HUES6 (cell line): ENCODE results near the gene RBBP8NL.
A peak's percentile ranks its signal among the peaks of the same experiment; 100 is the strongest.

ENCODE experiments used
- H3K27ac ChIP-seq: 2 replicates; pipeline ENCODE4 v1.7.0; 2013; ENCODE audit warnings: low read depth, mild to moderate bottlenecking, low read length, inconsistent platforms
- H3K27me3 ChIP-seq: 2 replicates; pipeline ENCODE4 v1.6.1; 2013; ENCODE audit warnings: low read length; ENCODE audit not compliant: control insufficient read depth, insufficient read depth
- H3K36me3 ChIP-seq: 2 replicates; pipeline ENCODE4 v1.6.1; 2013; ENCODE audit warnings: low read length; ENCODE audit not compliant: control insufficient read depth, insufficient read depth
- H3K4me1 ChIP-seq: 2 replicates; pipeline ENCODE4 v1.6.1; 2013; ENCODE audit warnings: low read length; ENCODE audit not compliant: control insufficient read depth, insufficient read depth
- H3K4me3 ChIP-seq: 2 replicates; pipeline ENCODE4 v1.5.1; 2013; ENCODE audit warnings: low read depth, low read length
- H3K9ac ChIP-seq: one replicate; pipeline ENCODE4 v1.6.1; 2013; ENCODE audit warnings: mild to moderate bottlenecking, low read length
- H3K9me3 ChIP-seq: 2 replicates; pipeline ENCODE4 v1.6.1; 2013; ENCODE audit warnings: low read depth, low read length; ENCODE audit not compliant: control insufficient read depth, insufficient read depth

Gene RBBP8NL

DNA sequence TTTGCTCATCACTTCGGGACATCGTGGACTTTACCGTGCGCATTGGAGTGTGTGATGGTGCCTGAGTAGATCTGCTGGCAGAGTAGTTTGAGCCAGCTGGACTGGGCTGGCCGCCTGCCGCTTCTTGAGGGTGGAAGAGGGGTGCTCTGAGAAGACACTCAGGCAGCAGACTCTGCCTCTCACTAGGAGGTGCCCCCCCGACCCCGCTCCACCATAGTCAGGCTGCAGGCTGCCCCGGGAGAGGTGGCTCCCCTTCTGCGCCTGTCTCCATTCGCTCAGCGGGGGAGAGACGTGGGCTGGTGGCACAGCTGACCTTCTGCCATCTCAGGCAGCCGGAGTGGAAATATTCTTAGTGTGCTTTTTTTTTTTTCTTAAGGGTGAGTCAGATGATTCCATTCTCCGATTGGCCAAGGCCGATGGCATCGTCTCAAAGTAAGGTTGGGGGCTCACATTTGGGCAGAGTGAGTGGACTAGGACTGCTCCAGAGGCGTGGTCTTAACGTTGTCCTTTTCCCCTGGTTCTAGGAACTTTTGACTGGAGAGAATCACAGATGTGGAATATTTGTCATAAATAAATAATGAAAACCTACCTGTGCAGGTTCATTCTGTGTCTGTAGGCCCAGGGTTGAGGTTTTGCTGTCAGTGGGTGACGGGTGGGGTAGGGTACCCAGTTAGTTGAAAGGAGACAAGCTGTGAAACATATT lies 39.3 kb downstream of the RBBP8NL start:
- Histone ChIP-seq H3K27me3 (no peaks in the 10 kb centered on the region), H3K27ac (no peak overlapping the region), H3K9ac (peak overlapping the region; percentile 91), H3K9me3 (no peaks in the 10 kb centered on the region), H3K4me3 (peak overlapping the region; percentile 83), H3K4me1 (0 out of 2 replicates have a peak, but pooled peaks cover 4% of the 10 kb centered on the region), H3K36me3 (peaks cover 32% of the 10 kb centered on the region)

DNA sequence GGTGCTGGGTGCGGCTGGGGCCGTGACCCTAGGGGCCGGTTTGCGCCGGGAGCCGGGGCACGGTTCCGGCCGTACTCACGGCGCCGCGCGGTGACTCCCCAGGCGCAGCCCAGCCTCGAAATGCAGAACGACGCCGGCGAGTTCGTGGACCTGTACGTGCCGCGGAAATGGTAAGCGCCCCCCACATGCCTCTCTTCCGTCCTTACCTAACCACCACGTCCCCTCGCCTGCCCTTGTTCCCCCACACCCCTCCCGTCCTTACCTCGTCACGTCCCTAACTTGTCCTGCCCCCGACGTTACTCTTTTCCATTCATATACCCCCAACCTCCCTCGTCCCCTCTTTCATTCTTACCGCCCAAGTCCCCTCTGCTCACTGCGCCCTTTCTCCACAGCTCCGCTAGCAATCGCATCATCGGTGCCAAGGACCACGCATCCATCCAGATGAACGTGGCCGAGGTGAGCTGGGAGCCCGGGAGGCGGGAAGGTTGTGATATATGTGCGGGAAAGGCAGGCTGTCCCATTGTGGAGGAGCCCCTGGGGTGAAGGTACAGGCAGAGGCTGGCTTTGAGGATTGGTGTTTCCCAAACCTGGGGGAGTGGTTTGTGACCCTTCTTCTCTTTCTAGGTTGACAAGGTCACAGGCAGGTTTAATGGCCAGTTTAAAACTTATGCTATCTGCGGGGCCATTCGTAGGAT lies 40.0 kb downstream of the RBBP8NL start:
- peaks cover 32% of the 10 kb centered on the region for H3K36me3 ChIP-seq
- no peaks in the 10 kb centered on the region for H3K9me3 ChIP-seq
- H3K27ac ChIP-seq = peak overlapping the region; percentile 82
- H3K4me3 ChIP-seq = peak overlapping the region; percentile 83
- H3K27me3 ChIP-seq = no peaks in the 10 kb centered on the region
- H3K4me1 ChIP-seq = 0 out of 2 replicates have a peak, but pooled peaks cover 6% of the 10 kb centered on the region
- H3K9ac ChIP-seq = peak overlapping the region; percentile 91

DNA sequence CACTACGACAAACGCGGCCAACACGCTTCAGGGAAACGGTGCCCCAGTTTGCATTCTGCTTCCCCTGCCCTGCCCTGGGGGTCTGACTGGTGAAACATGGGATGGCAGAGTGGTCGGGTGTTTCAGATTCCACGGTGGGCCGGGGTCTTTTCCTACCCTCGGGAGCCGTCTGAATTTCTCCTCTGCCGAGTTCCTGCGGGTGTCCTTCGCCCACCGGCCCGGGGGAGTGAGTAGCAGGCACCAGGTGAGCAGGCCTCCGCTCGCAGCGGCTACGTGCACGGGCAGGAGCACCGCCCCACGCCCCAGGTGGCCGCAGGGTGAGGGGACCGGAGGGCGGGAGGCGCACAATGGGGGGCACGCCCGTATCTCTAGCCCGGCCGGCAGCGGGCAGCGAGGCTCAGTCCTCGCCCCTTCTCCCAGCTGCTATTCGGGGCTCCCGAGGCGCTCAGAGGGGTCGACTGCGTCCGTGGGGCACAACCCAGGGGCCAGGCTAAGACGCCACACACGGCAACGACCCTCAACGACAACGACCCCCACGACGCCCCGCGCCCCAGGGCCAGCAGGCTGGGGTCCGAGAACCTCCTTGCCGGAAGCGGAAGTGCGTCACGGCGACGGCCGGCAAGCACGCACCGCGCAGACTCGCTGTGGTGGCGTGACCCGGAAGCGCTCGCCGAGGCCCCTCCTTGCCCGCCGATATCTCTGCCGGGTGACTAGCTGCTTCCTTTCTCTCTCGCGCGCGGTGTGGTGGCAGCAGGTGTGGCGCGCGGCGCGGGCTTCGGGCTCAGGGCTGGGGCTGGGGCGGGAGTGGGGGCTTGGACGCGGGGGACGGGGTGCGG lies 40.7 kb downstream of the RBBP8NL start, which contains the start of gene RPS21:
Gene RPS21 (plus strand): TSS at position 721 of the 836 bp plus-strand sequence. CDS start 236 bp downstream, outside the sequence.
- H3K9me3 ChIP-seq = no peaks in the 10 kb centered on the region
- H3K9ac ChIP-seq = peak within 1 kb of the TSS; percentile 92
- peaks cover 39% of the 10 kb centered on the region for H3K36me3 ChIP-seq
- peak within 1 kb of the TSS; percentile 83 for H3K4me3 ChIP-seq
- 0 out of 2 replicates have a peak, but pooled peaks cover 7% of the 10 kb centered on the region for H3K4me1 ChIP-seq
- no peaks in the 10 kb centered on the region for H3K27me3 ChIP-seq
- peak within 1 kb of the TSS; percentile 82 for H3K27ac ChIP-seq

DNA sequence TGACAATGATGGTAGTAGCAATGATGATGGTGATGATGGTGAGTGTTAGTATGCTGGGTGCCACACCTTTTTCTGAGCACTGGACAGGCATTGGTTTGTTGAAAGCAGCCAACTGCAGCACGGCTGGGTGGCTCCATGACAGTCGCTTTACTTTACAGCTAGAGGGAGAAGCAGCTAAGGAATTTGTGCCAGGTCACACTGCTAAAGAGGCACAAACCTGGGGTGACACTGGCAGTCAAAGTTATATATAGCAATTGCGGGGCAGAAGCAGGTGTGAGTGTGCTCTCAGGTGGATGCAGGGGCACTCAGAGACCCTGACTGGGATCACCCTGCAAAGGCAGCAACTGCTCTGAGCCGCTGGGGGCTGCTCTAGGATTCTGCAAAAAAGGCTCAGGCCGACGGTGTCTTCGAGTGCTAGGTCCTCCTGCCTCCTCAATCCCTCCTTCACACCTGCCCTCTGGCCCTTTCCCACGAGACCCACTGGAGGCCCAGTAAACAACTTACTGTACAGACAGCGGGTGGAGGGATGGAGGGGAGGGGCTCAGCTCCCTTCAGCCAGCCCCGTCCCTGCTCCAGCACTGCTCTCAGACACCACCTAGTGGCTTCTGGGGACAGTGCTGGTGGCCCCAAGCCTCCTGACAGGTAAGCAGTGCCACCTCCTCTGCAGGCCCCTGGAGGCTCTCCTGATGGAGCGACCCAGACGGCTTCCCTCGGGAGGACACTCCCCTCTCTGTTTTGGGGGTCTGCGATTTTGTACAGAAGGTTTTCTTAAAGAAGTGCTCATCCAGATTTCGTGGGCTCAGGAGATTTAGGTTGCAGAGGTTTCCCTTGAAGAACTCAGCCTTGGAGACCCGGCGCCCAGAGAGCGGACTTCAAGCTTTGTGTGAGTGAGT lies 44.8 kb downstream of the RBBP8NL start:
- Histone ChIP-seq H3K4me1 (peaks cover 25% of the 10 kb centered on the region), H3K27me3 (no peaks in the 10 kb centered on the region), H3K4me3 (no peak overlapping the region), H3K9me3 (no peaks in the 10 kb centered on the region), H3K27ac (no peak overlapping the region), H3K9ac (no peak overlapping the region), H3K36me3 (peaks cover 13% of the 10 kb centered on the region)

DNA sequence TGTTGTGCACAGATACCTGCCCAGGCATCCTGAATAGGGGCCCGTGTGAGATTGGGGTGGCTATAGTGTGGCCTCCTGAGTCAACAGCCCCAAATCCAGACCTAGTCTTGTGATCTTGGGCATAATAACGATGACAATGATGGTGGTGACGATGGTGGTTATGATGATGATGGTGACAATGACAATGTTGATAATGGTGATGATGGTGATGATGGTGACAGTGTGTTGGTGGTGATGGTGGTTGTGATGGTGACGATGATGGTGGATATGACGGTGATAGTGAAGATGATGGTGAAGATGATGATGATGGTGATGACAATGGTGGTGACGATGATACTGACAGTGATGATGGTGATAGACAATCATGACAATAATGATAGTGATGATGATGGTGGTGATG lies 45.5 kb downstream of the RBBP8NL start:
- Histone ChIP-seq H3K36me3 (peaks cover 9% of the 10 kb centered on the region), H3K27me3 (no peaks in the 10 kb centered on the region), H3K4me3 (no peak overlapping the region), H3K9me3 (no peaks in the 10 kb centered on the region), H3K27ac (no peak overlapping the region), H3K9ac (no peak overlapping the region), H3K4me1 (peaks cover 32% of the 10 kb centered on the region)

DNA sequence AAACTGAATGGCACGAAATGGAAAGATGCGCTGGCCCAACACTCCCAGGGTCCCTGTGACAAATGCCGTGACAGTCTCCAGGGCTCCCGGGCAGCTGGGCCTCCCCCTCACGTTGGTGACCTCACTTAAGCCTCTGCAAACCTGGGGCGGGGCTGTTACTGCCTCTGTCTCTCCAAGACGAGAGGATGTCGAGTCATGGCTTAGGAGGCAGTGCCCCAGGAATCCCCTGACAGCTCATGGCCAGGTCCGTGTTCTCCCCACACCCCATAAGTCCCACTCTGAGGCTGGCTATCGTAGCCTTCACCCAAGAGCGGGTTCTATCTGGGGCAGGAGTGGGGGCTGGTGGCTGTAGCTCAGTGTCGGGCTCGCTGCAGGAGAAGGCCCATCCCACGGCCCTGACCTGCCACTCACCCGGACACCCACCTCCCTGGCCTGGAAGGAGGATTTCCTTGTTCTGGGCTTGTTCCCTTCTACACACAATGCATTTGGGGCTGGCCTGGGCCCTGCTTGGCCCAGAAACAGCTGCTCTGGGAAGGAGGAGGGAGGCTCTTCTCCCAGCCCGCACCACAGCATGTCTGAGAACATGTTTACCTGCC lies 46.0 kb downstream of the RBBP8NL start:
- no peak overlapping the region for H3K27ac ChIP-seq
- H3K4me3 ChIP-seq = no peak overlapping the region
- H3K27me3 ChIP-seq = no peaks in the 10 kb centered on the region
- no peaks in the 10 kb centered on the region for H3K9me3 ChIP-seq
- peaks cover 9% of the 10 kb centered on the region for H3K36me3 ChIP-seq
- H3K4me1 ChIP-seq = peaks cover 37% of the 10 kb centered on the region
- no peak overlapping the region for H3K9ac ChIP-seq

DNA sequence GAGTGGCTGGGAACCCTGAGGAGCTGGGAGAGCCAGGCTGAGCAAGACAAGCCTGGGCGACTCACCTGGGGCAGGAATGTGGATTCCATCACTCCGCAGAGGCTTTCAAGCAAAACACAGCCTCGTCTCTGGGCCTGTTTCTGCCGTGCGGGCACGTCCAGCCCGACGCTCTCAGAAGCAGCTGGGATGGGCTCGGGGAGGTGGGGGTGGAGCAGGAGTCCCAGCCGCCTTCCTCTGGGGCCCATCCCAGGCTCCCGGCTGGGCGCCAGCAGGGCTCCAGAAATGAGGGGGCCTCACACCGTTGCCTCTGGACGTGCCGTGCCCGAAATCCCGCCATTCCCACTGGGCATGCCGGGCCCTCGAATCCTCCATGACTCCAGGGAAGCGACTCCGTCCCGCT lies 49.1 kb downstream of the RBBP8NL start:
- peaks cover 50% of the 10 kb centered on the region for H3K4me1 ChIP-seq
- H3K27me3 ChIP-seq = no peaks in the 10 kb centered on the region
- H3K36me3 ChIP-seq = peaks cover 9% of the 10 kb centered on the region
- H3K27ac ChIP-seq = peak overlapping the region; percentile 91
- no peak overlapping the region for H3K4me3 ChIP-seq
- H3K9ac ChIP-seq = peak overlapping the region; percentile 0
- H3K9me3 ChIP-seq = no peaks in the 10 kb centered on the region

DNA sequence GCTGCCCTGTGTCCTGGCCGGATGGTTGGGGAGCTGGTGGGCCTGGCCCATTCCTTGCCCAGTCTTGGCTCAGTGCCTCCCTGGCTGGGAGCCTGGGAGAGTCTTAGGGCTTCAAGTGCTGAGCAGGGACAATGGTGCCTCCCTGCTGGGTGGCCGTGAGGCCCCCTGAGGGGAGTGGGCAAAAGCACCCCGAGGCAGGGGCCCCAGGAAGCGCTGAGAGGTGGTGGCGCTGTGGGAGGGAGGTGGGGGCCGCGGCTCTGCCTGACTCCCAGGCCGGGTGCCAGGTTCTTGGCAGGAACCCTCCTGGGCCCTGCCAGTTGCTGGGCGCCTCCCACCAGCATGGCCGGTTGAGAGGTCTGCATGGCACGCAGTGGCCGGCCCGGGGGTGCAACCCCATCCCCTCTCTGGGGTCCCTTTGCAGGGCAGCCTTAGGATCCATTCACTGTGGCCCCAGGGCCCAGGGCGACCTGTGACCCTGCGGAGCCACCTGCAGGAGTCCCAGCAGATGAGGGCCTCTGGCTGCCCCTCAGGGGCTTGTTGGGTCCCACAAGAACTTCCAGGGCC lies 49.6 kb downstream of the RBBP8NL start:
- H3K36me3 ChIP-seq = peaks cover 9% of the 10 kb centered on the region
- H3K27ac ChIP-seq = peak overlapping the region; percentile 91
- H3K4me3 ChIP-seq = no peak overlapping the region

DNA sequence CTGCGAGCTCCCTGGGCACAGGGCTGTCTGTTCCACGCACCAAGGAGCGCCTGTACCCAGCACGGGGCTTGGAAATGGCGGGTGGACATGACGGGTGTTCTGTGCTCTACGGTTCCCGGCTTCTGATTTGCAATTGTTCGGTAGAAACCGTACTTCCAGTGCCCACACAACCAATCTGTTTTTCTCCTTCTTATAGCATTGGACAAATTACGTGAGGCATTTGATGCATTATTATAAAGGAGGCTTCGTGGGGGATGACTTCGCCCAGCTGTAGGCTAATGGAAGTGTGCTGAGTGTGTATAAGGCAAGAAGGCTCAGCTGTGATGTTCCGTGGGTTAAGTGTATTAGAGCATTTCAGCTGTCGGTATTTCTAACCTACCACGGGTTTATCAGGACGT lies 50.3 kb downstream of the RBBP8NL start:
- H3K36me3 ChIP-seq = peaks cover 6% of the 10 kb centered on the region
- no peak overlapping the region for H3K4me3 ChIP-seq
- H3K9ac ChIP-seq = peak overlapping the region; percentile 28
- H3K27me3 ChIP-seq = no peaks in the 10 kb centered on the region
- peaks cover 46% of the 10 kb centered on the region for H3K4me1 ChIP-seq
- H3K27ac ChIP-seq = peak overlapping the region; percentile 18; the same call in 1 of the 2 replicates
- no peaks in the 10 kb centered on the region for H3K9me3 ChIP-seq

More for the DNA sequence above, 49.6 kb downstream of the RBBP8NL start:
- Histone ChIP-seq H3K4me1 (peaks cover 50% of the 10 kb centered on the region), H3K27me3 (no peaks in the 10 kb centered on the region), H3K9me3 (no peaks in the 10 kb centered on the region), H3K9ac (peak overlapping the region; percentile 0)
